DND-41 (cell line): ENCODE measurements around the gene ENTR1.
"Not testable (repeated sequence)": the region's sequence is repeated elsewhere in the genome, so short reads cannot be mapped to it uniquely, and the experiment has no call there.

Experiments used
- ATAC-seq: fragments of 200-7000 bp; cut with Tn5 transposase; 3 replicates; pipeline ENCODE4 v1.9.1; 2021; ENCODE audit warnings: low read depth; ENCODE audit not compliant: insufficient read depth
- DNase-seq: peaks from one replicate; pipeline ENCODE4 v3.0.0-alpha.2; 2020
- H2AFZ ChIP-seq: 2 replicates; pipeline ENCODE4 v1.6.0; 2012; ENCODE audit warnings: low read depth, low read length
- H3K27ac ChIP-seq: 2 replicates; pipeline ENCODE4 v1.5.1; 2012; ENCODE audit warnings: low read length, inconsistent platforms
- H3K27me3 ChIP-seq: fragments of 200-600 bp; sonication (generic); 2 replicates; pipeline ENCODE4 v1.6.0; 2012; ENCODE audit warnings: low read length, mild to moderate bottlenecking, inconsistent platforms; ENCODE audit not compliant: insufficient read depth, poor library complexity
- H3K36me3 ChIP-seq: 2 replicates; pipeline ENCODE4 v1.5.1; 2012; ENCODE audit warnings: low read length, inconsistent platforms; ENCODE audit not compliant: insufficient read depth
- H3K4me1 ChIP-seq: 2 replicates; pipeline ENCODE4 v1.5.1; 2012; ENCODE audit warnings: mild to moderate bottlenecking, low read length; ENCODE audit not compliant: insufficient read depth
- H3K4me2 ChIP-seq: 2 replicates; pipeline ENCODE4 v1.6.0; 2012; ENCODE audit warnings: mild to moderate bottlenecking, moderate library complexity, low read length, inconsistent platforms; ENCODE audit not compliant: insufficient read depth
- H3K4me3 ChIP-seq, 2 experiments: fragments of 200-600 bp in 1 of 2; shearing (Covaris generic) in 1 of 2; 2 replicates each; pipeline ENCODE4 v1.5.1; 2012 to 2016; ENCODE audit warnings: inconsistent platforms in 2 of 2, low read length in 2 of 2, mild to moderate bottlenecking in 2 of 2, low read depth in 1 of 2, moderate library complexity in 1 of 2
- H3K79me2 ChIP-seq: 2 replicates; pipeline ENCODE4 v1.6.0; 2012; ENCODE audit warnings: low read length, inconsistent platforms; ENCODE audit not compliant: insufficient read depth
- H3K9ac ChIP-seq: 2 replicates; pipeline ENCODE4 v1.6.0; 2012; ENCODE audit warnings: low read depth, mild to moderate bottlenecking, inconsistent platforms, low read length, moderate library complexity
- H3K9me3 ChIP-seq: 2 replicates; pipeline ENCODE4 v1.5.1; 2012; ENCODE audit warnings: low read length, moderate library complexity, mild to moderate bottlenecking, inconsistent platforms; ENCODE audit not compliant: insufficient read depth, severe bottlenecking
- H4K20me1 ChIP-seq: 2 replicates; pipeline ENCODE4 v1.6.0; 2012; ENCODE audit warnings: low read length; ENCODE audit not compliant: insufficient read depth
- CTCF ChIP-seq: IDR thresholded peaks from 2 replicates; pipeline ENCODE4 v1.5.1; 2012; ENCODE audit warnings: borderline replicate concordance, low read length, moderate library complexity, mild to moderate bottlenecking; ENCODE audit not compliant: poor library complexity, severe bottlenecking; ENCODE audit errors: extremely low read depth
- EZH2 ChIP-seq: IDR thresholded peaks from 3 replicates; pipeline ENCODE4 v1.6.1; 2012; ENCODE audit warnings: borderline replicate concordance, low read depth, mild to moderate bottlenecking, moderate library complexity, low read length, inconsistent platforms; ENCODE audit not compliant: severe bottlenecking

The ENTR1 gene

GRCh38 chr9:136407911-136408310 is 2.5 kb downstream of the ENTR1 start:
- ATAC-seq (no peak), DNase-seq (no peak)
- peaks cover 53% of the 10 kb centered on the region for H3K36me3 ChIP-seq
- H3K9me3 ChIP-seq, result no peaks in the 10 kb centered on the region
- H3K27ac ChIP-seq, result no peak overlapping the region
- H3K79me2 ChIP-seq, result peaks cover 45% of the 10 kb centered on the region
- TF ChIP-seq EZH2 (no peak), CTCF (no peak)
- no peaks in the 10 kb centered on the region for H3K27me3 ChIP-seq
- no peak overlapping the region for H3K4me2 ChIP-seq
- H2AFZ ChIP-seq, result no peak overlapping the region
- peaks cover 19% of the 10 kb centered on the region for H4K20me1 ChIP-seq
- H3K4me1 ChIP-seq, result peaks cover 35% of the 10 kb centered on the region
- H3K9ac ChIP-seq, result no peak overlapping the region
- H3K4me3 ChIP-seq, result no peak overlapping the region

- not testable (repeated sequence) for H3K4me2 ChIP-seq, H3K27ac ChIP-seq, H2AFZ ChIP-seq, H3K9me3 ChIP-seq, DNase-seq, H3K27me3 ChIP-seq, H3K9ac ChIP-seq, H3K4me3 ChIP-seq, ATAC-seq
- Histone ChIP-seq H4K20me1 (peaks cover 15% of the 10 kb centered on the region), H3K79me2 (peaks cover 37% of the 10 kb centered on the region), H3K4me1 (peaks cover 28% of the 10 kb centered on the region), H3K36me3 (peaks cover 52% of the 10 kb centered on the region)
Observed at GRCh38 chr9:136407061-136407460, 3.4 kb downstream of the ENTR1 start.

GRCh38 chr9:136405904-136406303 is 4.5 kb downstream of the ENTR1 start:
- not testable (repeated sequence) for ATAC-seq, H3K27me3 ChIP-seq, H3K4me2 ChIP-seq, DNase-seq, H3K4me3 ChIP-seq, H2AFZ ChIP-seq, H3K9ac ChIP-seq, H4K20me1 ChIP-seq, H3K27ac ChIP-seq, H3K9me3 ChIP-seq
- Histone ChIP-seq H3K4me1 (peaks cover 19% of the 10 kb centered on the region), H3K79me2 (peaks cover 25% of the 10 kb centered on the region), H3K36me3 (peaks cover 56% of the 10 kb centered on the region)

- H3K4me2 ChIP-seq, result no peak overlapping the region
Observed at GRCh38 chr9:136405481-136405880, 4.9 kb downstream of the ENTR1 start.

More at GRCh38 chr9:136405481-136405880, 4.9 kb downstream of the ENTR1 start:
- Histone ChIP-seq H3K27ac (no peak overlapping the region), H3K9me3 (no peaks in the 10 kb centered on the region), H3K9ac (no peak overlapping the region), H3K27me3 (no peaks in the 10 kb centered on the region), H3K79me2 (peaks cover 21% of the 10 kb centered on the region), H3K4me1 (peaks cover 23% of the 10 kb centered on the region), H4K20me1 (peaks cover 3% of the 10 kb centered on the region; the same call in 1 of the 2 replicates), H2AFZ (no peak overlapping the region), H3K36me3 (peaks cover 56% of the 10 kb centered on the region), H3K4me3 (no peak overlapping the region)
- DNase-seq, result no peak
- ATAC-seq, result no peak
- TF ChIP-seq EZH2, result no peak
- no peak for TF ChIP-seq CTCF
